HG03135 (cell line): ENCODE measurements around the gene EDN2.

Experiments
- ATAC-seq: cut with Tn5 transposase; IDR thresholded peaks from one replicate; pipeline ENCODE4 v1.9.1; 2021; ENCODE audit warnings: mild to moderate bottlenecking, moderate library complexity; ENCODE audit not compliant: unreplicated experiment

Gene EDN2

DNA sequence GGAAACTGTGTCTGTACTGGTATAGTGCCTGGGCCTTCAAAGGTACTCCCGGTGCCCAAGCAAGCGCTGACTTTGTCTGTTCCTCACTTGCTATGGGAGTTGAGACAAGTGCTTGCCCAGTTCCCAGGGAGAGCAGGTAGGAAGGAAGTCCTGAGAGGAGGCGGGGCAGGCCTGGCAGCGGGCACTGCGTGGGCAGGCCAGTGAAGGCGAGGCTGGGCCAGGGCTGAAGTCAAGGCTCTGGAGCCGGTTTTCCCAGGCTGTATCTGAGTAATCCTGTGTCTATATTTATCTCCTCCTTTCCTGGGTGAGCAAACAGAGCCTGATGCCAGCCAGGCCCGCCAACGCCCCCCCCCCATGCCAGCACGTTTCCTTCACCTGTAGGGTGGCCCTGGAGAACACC, 15.9 kb upstream of the EDN2 start:
- ATAC-seq: no peak

DNA sequence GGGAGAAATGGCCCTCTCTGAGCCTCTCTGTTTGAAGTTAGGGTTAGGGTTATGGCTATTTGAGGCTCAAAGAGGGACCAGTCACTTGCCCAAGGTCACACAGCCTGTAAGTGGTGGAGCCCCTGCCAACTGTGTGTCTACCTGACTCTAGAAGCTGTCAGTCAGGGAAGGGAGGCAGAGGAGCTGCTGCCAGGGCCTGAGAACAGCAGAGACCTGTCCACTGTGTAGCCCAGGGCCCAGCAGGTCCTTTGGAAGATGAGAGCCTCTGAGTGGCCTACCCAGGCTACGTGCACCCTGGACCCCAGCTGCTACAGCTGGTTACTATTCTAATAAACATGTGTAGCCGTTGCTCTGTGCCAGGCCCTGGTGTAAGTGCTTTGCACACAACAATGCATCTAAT, 15.1 kb upstream of the EDN2 start:
- ATAC-seq: no peak

DNA sequence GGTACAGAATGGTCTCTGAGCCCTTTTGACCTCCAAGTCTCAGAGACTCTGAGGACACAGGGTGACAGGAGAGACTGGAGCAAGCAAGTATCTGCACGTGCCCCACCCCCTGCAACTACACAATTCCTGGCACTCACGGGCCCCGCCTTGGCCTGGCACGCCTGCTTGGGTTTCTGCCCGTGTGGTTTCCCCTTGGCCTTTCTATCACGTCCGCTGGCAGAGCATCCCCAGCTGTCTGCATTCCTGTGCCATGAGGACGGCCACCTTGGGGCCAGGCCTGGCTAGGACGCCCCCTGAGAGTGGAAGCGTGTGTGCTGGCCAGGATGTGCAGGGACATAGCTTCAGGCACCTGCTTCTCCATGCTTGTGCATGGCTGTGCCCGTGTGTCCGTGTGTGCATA, 14.3 kb upstream of the EDN2 start:
- ATAC-seq: no peak

DNA sequence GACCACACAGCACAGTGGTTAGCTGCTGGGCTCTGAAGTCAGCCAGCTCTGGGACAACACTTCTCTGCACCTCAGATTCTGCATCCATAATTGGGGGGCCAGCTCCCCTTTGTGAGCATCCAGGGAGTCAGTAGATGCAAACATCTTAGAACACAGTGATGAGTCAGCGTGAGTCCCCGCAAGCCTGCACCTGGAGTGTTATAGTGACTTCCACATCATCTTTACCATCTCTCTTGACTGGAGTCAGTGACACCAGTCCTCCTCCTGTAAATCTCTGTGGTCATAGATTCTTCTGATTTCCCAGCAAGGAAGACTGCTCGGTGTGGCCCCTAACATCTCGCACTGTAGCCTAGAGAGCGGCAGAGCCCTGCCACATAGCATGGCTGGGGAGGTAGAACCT, 13.9 kb upstream of the EDN2 start:
- ATAC-seq: no peak

DNA sequence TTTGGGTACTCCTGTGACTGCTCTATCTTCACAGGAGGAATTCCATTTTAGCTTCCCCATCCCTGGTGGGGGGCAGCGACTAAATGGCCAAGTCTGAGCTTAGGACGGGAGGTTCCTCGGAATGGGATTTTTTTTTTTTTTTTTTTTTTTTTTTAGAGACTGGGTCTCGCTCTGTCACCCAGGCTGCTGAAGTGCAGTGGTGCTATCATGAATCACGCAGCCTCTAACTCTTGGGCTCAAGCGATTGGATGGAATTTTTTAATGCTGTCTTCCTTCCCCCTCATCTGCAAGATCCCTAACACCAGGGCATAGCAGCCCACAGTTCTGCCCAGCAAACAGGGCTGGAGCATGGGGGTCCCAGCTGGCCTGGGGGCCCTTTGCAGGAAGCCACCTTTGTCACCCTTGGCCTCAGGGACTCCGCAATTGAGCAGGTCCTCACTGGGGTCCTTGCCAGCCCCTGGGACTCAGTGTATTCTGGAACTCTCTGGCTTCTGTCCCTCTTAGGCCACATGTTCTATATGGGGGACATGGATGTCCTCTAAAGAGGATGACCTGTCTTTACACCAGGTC, 13.1 kb upstream of the EDN2 start:
- ATAC-seq: no peak

DNA sequence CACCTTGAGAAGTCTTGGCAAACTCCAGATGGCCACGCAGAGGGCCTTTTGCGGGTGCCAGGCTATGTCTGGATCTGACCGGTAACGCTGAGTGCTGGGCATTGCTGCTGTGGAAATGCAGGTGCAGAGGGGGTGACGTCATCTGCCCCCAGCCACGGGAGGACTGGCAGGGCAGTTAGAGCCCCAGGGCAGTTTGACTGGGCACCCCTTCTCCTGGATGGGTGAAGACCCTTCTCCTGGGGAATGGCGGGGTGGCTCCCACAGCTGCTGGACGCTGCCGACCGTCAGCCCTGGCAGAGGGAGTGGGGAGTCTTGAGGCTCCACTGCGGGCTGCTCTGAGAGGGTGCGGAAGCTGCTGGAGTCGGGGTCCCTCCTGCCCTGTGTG, 12.6 kb upstream of the EDN2 start:
- no peak for ATAC-seq

DNA sequence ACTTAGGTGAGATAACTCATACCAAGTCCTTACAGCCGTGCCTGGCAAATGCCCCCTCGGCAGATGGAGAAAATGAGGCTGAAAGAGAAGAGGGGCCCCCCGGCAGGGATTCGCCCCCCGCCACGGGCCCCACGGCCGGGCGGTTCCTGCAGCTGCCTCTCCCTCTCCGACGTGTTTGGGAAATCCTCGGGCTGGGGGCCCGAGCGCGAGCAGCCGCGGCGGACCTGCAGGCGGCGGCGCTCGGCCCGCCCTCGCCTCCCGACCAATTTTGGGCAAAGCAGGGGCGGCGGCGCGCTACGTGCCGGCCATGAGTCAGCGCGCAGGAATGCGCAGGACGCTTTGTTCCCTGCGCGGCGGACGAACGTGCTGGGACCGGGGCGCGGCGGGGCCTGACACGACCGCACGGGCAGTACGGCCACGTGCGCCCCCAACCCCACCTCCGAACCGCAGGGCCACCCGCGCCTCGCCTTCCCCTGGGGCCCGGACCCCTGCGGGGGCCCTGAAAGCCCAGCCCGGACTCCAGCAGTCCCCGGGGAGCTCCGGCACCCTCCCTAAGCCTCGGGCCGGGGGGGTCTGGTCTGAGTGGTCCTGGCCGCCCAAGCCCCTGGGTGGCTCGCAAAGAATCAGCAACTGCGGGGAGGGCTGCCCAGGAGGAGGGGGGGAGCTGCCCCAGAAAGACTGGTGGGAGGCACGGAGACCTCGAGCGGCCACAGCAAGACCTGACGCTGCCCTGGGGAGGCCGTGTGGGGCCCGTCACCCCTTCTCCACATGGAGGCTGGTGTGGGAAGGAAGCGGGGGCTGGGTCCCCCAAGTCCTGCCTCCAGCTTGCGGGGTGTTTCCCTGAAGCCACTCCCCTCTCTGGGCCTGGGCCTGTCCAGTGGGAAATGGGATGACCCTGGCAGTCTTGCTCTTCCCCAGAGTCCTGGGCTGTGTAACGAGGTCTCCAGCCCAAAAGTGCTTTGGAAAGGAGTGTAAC, 11.9 kb upstream of the EDN2 start:
- no peak for ATAC-seq

DNA sequence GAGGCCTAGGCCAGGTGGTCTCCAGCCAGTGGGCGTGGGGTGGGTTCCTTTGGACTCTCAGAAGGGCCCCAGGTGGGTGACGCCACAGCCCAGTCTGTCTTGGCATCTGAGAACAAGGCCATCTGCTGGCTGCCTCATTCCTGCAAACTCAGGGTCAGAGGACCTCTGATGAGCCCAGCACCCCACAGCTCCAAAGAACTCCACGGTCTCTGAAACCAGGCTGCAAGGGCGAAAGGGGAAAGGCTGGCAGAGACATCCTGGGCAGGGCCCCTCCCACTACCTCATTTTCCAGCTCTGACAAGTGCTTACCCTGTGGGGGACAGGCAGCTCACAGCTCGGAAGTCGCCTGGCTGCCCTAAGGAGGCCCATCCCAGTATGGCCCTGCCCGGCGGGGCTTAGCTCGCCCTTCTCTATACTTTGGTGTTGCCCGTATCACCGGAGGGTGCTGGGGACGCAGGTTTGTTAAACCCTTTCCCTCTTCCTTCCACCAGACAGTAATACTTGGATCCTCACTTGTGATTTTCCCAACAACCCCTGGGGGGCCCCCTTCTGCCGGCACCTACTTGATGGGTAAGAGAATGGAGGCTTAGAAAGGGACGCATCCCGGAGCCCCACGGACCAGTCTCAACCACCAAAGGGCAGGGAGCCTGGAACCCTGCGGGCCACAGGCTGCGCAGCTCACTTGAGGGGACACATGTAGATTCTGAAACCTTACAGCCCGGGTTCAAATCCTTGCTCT, 10.9 kb upstream of the EDN2 start:
- no peak for ATAC-seq

DNA sequence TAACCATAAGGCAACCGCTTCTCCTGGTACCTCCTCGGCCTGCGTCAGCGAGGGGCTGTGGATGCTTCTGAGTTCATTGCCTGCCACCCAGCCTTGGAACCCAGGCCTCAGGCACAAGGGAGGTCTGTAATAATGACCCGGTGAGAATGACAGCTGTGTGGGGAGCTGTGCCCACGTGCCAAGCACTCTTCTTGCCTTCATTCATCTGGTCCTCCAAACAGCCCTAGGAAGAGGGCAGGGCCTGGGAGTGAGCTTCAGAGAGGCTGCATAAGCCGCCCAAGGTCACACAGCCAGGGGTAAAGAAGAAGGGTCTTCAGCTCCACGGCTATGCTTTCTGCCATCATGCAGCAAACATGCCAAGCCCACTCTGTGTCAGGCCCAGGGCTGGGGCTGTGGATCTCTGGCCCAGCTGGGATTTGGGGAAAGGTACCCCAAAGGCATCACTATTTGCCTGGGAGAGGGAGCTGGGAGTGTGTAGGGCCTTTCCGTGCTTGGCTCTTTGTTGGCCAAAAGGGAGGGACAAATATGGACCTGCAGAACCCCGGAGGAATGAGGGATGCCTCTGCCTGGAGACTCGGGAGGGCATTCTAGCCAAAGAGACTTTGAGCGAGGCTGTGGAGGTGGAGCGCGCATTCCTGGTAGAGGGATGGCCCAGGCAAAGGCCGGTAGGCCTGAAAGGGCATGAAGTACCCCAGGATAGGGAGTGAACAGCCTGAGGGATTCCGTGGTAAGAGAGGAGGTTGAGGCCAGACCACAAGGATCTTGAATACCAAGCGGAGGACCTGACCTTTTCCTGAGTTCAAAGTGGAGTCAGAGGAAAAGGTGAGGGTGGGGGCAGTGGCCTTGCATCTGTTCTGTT, 10.1 kb upstream of the EDN2 start:
- ATAC-seq: no peak

DNA sequence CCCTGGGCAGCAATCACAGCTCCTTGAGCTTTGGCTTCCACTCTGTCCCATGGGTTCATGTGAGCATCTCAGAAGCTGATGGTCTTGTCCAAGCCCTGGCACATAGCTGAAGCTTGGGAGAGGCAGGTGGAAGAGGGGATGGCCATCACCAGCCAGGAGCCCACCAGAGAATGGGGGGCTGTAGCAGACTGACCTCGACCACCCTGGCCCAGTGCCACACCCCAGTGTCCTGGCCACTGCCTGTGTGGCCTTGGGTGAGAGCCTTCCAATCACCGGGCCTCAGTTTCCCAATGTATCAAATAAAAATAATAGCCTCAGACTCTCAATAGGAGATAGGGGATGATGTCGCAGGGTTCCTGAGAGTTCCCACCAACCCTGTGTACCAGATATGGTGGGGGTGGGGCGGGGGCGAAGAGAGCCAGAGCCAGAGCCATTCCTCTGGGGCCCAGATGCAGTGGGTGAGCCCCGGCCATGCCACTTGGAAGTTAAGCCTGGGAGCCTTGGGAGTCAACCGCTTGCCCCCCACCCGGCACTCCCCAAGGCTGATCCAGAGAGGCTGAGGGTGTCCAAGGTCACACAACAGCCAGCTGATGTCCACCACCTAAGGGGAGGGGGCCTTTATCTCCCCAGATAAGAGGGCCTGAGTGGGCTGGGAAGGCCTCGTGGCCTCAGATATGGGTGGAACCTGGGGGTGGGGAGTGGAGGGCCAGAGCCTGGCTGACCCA, 9.3 kb upstream of the EDN2 start:
- ATAC-seq: no peak

DNA sequence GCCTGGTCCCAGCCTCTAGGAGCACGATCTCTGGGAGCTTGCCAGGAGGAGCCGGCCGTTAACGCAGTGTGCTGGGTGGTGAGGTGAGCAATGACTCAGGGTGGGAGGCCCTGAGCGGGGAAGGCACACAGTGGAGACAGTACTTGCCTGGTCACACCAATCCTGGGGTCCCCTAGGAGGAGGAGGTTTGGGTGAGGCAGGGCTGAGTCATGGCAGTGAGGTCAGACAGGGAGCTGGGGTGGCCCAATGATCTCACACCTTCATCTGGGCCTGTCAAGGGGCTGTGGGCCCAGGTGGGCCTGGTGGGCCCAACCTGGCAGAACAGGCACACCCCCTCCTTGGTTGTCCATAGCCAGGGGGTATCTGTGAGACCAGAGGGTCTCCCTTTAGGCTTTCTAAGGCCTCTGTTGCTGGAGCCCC, 8.6 kb upstream of the EDN2 start:
- no peak for ATAC-seq

DNA sequence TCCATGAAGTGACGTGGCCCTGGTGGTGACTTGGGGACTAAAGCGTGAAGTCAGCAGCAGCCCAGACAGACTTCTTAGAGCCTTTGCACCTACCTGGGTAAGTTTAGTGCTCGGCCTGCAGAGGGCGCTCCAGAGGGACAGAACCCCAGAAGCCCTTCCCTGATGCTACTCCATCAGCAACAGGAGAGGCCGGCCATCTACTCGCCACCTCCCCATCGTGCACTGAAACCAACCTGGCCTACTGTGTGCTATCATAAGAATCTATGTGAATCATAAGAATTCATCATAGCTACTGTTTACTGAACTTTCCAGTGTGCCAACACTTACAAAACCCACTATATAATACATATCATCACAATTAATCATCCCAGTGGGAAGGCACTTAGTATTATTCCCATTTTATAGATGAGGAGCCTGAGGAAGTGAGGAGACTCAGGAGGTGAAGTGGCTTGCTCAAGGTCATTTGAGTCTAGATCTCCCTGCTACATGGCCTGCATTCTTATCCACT, 7.9 kb upstream of the EDN2 start:
- no peak for ATAC-seq

DNA sequence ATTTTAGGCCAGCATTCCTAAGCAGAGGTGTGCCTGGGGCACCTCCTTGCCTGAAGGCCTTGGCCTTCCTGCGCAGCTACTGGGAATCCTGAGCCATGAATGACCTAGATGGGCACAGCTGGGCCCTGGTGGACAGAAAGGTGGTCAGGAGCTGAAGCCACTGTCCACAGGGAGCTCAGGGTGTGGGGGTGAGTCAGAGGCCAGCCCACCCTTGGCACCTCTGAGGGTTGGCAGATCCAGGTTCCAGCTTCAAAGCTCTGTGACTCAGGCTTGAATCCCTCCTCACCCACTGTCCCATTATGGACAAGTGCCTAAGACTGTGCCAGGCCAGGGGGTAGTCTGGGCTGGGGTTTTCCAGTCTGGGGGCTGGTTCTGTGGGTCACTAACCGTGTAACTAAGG, 6.4 kb upstream of the EDN2 start:
- no peak for ATAC-seq

DNA sequence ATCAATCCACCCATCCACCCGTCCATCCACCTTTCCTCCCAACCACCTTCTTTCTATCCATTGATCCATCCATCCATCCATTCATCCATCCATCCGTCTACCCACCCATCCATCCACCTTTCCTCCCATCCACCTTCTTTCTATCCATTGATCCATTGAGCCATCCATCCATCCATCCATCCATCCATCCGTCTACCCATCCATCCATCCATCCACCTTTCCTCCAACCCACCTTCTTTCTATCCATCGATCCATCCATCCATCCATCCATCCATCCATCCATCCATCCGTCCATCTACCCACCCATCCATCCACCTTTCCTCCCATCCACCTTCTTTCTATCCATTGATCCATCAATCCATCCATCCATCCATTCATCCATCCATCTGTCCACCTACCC, 5.1 kb upstream of the EDN2 start:
- no peak for ATAC-seq

DNA sequence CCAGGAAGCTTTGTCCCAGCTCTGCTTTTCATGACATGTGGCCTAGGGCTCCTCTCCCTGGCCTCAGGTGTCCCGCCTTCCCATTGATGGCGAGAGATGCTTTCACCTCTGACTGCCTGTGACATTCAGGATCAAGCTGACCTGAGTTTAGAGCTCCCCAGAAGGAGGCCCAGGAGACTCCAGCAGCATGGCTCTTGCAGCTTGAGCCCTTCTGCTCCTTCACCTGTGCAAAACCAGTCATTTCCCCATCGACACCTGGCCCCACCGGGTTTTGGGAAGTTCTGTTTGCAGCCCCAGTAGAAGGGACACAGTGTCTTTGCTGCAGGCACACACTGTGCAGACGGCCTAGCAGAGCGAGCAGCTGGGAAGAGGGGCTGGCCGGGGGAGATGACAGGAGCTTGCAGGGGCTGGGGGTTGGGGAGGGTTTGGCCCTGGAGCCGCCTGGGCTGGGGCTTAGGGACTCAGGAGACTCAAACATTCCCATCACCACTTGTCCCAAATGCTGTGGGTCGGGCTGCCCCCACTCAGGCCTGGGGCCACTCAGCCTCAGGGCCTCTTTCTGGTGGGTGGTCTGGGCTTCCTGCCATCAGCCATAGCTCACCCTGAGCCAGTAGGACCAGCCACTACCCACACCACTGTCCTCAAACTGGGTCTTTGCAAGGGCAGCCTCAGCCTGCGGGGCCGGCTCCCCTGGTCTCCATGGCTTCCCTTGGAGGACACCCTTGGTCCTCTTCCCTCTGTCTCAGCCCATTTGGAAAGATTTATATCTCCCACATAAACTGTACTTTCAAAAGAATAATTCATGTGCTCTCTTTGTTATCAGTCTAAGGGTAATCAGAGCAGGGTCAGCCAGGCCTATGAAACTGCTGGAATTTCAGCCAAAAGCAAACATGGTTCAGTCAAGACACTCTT, 3.8 kb upstream of the EDN2 start:
- ATAC-seq: no peak

DNA sequence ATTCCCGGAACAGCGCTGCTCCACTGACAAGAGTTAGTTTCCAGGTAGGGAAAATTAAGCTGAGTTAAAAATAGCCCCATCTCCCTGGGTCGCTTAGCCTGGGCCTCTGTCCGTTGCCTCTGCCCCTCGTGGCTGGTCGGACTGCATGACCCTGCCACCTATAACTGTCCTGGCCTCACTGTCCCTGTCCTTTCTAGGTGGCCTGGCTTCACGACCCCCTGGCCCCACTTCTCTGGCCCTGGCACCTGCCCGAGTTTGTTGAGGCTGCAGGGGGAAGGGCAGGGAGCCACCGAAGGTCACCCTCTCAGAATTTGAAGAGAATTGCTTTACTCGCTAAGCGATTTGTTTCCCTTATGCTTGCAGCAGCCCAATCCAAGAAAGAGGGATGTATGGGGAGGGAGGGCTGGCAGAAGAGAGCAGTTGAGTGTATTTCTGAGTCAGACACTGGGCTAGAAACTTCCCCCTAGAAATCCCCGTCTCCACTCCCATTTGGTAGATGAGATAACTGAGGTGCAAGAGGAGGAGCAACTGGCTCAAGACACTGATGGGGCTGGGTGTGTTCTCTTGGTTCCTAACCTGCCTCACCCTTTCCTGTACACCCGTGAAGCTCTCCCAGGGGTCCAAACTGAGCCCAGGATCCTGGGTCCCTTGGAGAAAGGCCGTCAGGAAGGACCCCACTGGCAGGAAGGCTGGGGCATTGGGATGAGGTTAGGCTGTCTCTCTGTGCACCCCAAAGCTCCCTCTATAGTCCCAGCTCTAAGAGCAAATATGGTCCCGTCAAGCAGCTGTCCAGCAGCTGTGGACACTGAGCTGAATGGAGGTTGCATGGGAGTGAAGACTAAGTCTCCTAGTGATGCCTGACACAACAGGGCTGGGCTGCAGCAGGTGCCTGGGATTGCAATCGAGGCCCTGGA, 2.9 kb upstream of the EDN2 start:
- no peak for ATAC-seq

DNA sequence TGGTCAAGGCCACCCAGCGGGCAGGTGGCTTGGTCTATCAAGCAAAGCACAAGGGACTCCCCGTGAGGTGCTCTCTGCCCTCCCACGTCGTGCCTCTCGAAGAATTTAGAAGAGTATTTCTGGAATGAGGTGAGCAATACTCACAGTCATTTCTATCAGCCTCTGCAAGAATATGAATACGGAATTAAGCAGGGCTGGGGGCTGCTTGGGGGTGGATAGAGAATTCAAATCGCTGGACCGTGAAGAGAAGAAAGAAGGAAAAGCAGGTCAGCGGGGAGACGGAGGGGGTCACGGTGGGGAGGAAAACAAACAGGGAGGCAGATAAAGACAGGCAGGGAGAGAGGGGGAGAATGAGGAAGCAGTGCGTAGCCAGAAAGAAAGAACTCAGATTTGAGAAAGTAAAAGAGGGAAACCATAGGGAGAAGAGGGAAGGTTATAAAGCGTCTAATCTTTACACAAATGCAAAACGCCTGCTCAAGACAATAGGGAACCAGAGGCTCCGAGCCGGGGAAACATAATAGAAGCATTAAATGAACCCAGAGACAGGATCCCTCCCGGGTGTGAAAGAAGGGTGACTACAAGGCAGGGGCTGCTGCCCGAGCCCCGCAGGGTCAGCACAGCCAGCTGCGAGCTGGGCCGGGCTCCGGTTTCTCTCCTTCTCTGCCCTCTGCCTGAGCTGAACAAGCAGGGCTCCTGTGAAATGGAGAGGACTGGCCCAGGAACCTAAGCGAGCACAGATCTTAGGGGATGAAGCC, 2.1 kb upstream of the EDN2 start:
- ATAC-seq: no peak
